GM19193 (cell line): ENCODE data around the gene RPL32.

ENCODE experiments used
- POLR2A ChIP-seq: IDR thresholded peaks from 4 replicates; pipeline ENCODE4 v1.6.1; 2011; ENCODE audit not compliant: insufficient read depth, insufficient read length; ENCODE audit errors: extremely low read depth

RPL32 gene

DNA sequence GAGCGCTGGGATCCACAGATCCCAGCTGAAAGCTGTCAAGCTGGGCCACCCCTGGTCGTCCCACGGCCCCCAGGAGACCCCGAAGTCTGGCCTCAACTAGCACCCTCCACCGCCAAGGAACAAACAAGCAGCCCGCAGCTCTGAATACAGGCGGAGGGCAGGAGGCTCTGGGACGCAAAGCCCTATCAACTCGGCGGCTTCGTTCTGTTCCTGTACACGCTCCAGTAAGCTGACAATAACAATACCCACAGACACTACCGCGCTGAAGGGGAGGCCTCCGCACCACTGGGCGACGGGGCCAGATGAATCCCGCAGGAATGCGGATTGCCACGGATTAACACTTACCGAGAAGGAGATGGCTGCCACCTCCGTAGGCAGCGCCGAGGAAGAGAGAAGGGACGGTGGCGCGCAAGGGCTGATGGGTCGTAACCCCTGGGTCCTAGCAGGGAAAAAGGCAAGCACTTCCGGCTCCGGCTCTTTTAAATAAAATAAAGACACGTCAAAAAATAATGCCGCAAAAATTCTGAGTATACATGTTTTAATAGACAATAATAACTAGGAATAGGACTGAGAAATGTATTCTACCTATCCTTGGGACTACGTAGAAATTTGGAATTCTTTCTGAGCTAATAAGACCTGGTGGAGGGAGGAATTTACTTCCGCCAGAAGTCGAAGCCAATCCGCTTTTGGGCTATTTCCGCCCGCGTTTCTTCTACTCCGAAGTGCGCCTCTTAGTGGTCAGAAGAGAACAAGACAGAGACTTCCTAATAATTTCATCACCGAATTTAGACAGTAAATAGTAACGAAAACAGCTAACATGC is at the start of gene RPL32:
TSS of gene RPL32 (minus strand) at position 417 of the 821 bp plus-strand sequence. CDS start 1,328 bp downstream, outside the sequence.
- TF ChIP-seq POLR2A, result peak; percentile 98

DNA sequence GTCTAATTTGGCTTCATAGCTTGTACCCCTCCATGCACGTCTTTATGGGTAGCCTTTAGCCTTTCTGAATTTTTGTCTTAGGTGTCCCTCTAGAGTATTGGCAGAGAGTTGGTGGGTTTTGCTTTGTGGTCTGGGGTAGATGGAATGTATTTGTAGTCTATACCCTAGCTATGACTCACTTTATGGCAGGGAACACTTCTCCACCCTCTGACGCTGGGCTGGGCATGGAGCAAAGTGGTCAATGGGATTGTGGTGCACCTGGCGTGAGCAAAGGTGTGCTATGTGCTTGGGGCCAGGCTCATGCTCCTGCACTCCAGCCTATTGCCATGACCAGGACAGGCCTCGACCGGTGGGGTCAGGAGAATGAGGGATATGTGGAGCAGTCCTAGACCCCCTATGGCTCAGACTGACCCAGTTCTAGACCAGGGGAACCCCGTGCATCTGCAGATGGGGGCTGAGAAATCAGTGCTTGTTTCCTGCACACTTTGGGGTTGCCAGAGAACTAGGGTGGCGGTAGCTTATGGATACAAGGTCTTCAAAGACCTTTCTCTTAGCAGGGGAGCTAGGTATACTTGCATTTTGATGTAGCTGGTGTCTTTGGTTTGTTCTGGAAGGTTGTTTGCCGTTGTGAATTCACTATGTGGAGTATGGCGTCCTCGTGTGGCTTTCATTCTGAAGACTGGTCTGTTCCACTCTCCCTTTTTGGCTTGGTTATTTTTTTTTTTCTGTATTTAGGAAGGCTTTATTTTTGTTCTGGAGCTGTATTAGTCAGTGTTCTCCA is 49.4 kb upstream of the RPL32 start:
- TF ChIP-seq POLR2A, result no peak

DNA sequence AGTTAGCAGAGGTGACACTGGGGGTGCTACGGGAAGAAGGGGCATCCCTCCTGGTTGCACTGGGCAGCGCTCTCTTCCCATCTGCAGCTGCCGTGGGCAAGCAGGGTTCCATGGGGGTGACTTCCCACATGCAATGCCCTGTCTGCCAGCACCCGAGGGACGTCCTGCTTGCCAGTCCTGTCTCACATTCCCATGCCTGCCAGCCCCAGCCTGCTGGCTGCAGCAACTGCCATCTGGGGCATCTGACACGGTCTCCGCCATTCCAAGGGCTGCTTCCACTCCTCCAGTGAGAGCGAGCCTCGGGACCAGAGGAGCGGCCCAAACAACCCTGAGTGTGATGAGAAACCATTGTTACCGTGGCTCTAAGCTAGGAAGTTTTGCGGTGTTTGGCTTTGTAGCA is 45.4 kb upstream of the RPL32 start:
- no peak for TF ChIP-seq POLR2A

DNA sequence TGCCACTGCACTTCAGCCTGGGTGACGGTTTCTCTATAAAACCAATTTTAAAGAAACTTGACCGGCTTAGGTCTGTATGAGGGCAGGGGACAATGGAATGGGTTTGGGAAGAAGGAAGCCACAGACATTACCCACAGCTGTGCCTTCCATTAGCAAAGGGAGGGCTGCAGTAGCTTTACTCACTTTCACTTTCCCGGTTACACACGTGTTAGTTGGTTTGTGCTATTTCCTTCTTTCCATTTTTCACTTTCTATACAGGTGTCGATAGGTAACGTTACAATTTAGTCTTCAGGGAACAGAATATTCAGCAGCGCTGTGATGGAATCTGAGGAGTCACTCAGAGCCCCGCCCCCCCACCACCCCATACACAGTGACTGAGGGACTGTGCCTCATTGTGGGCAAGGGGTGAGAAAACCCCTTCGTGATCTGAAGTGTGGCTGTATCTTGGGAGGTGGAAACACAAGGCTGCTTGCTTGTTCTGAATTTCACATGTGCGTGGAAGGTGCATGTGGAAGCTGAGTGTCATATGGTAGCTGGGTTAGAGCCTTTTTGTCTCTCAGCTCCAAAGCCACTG is 44.8 kb upstream of the RPL32 start:
- no peak for TF ChIP-seq POLR2A

DNA sequence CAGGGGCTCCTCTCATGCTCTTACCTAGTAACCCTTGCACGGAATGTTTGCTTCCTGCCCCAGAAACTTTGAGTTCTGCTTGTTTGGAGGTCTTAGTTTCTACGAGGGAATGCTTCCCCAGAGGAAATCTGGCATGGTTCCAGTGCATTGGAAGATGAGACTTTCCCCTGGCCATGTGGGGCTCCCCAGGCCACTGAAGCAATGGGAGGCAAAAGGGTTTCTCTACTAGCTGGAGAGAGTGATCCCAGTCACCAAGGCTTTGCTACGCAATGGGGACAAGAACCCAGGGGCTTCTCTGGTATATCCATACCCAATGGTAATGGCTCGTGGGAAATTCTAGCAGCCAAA is 44.2 kb upstream of the RPL32 start:
- no peak for TF ChIP-seq POLR2A

DNA sequence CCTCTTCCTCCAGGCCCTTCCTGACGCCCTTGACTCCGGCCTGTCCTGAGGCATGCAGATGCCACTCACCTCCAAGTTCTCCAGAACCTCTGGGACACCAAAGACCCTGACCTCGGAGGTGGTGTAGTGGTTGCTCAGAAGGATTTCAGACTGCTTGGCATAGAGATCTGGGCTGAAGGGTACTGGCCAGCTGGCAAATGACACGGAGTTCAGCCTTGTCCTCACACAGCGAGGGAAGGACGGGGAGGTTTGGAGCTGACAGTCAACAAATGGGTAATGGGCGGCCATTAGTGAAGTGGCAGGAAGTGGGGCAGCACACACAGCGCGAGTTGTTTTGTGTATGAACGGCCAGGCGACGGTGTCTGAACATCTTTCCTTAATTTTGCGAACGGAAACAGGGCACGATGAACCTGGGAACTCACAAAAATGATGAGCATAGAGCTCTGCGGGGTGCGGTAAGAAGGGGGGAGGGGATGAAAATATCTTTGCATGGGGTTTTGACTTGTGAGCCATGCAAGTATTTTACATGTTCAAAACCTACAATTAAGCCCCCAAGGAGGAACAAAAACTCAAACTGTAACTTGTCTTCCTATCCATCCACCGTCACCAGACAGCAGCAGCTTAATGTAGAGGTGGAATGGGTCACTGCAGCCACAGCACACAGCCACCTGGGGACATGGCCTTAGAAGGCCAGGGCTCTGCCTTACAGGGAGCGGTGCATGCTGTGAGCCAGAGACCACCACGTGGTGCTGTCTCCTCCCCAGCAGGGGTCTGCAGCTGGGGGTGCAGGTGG is 43.6 kb upstream of the RPL32 start:
- peak; percentile 47 for TF ChIP-seq POLR2A

DNA sequence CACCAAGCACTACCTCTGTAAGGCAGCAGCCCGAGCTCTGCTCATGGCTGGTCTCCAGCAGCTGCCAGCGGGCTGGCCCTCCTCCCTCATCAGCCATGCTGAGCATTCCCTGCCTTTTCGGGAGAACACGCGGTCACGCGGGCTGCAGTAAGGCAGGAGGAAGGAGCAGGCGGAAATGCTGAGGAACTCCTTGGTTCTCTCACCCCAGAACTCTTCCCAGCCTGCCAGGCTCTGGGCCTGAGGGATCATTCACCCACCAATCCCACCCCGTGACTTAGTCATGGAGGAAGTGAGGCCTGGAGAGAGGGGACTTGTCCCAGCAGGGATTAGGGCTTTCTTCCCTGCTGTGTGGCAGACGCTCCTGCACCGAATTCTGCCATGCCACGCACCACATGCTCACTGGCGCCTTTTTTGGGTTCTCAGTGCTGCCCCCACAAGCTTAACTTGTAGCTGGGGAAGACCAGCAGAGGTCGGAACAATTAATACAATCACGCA is 42.9 kb upstream of the RPL32 start:
- no peak for TF ChIP-seq POLR2A

DNA sequence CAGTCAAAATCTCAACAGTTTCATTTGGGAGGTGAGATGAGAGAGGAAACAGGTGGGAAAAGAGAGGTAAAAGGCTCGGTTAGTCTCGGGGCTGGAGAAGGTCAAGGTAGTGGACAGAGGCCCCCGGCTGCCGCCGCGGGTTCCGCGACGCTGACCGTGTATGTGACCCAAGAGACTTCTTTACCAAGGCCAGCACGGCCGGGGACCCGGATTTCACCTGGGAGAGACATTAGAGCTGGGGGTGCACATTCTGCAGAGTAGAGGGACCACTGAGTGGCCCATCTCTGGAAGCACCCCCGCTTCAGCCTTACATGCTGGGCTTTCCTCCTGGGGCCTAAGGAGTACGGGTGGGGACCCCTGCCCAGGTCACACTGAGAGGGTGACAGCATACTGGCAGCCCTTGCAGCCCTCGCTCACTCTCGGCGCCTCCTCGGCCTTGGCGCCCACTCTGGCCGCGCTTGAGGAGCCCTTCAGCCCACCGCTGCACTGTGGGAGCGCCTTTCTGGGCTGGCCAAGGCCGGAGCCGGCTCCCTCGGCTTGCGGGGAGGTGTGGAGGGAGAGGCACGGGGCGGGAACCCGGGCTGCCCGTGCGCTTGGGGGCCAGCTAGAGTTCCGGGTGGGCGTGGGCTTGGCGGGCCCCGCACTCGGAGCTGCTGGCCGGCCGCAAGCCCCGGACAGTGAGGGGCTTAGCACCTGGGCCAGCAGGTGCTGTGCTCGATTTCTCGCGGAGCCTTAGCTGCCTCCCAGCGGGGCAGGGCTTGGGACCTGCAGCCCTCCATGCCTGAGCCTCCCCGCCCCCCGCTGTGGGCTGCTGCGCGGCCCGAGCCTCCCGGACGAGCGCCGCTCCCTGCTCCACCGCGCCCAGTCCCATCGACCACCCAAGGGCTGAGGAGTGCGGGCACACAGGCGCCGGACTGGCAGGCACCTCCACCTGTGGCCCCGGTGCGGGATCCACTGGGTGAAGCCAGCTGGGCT is 41.3 kb upstream of the RPL32 start:
- no peak for TF ChIP-seq POLR2A

DNA sequence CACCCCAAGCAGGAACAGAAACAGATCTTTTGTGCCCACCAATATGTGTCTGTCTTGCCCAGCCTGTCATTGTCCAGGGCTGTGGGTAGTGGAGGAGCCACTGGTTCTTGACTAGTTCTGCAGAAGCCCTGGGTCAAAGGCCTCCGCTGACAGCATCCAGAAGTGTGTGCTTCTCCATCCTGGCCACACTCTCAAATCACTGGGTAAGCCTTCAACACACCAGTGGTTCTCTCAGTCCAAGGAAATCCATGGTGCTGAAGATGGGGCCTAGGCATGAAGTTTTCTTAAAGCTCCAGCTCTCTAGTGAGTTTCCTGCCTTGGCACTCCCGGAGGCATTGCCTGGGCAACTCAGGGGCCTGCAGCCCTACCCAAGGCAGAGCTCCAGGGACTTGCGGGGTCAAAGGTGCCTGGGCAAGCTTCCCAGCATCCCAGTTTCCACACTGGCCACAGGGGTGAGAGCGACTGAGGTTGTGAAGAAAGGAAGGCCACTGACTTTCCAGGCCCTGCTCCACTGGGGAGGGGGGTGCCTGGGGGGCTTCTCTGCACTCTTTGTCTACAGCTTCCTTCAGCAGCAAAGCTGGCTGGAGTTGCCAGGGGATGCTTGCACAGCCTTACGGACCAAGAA is 37.9 kb upstream of the RPL32 start:
- TF ChIP-seq POLR2A, result no peak

DNA sequence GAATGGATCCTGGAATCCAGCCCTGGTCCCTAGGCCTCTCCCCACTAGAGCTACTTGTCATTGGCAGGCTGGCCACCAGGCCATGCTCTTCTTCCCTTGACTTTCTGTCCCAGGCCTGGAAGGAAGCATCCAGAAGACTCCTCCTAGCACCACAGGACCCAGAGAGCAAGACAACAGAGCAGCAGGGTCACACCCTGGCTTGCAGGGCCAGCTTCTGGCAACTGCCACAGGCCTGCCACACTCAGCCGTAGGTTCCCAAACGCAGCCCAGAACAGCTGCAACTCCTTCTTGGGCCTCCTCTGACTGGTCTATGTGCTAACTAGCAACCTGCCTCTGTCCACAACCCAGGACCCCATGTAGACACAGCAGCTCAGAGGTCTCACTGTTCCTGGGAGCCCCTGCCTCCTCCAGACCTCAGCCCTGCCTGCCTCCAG is 36.8 kb upstream of the RPL32 start:
- TF ChIP-seq POLR2A, result no peak

DNA sequence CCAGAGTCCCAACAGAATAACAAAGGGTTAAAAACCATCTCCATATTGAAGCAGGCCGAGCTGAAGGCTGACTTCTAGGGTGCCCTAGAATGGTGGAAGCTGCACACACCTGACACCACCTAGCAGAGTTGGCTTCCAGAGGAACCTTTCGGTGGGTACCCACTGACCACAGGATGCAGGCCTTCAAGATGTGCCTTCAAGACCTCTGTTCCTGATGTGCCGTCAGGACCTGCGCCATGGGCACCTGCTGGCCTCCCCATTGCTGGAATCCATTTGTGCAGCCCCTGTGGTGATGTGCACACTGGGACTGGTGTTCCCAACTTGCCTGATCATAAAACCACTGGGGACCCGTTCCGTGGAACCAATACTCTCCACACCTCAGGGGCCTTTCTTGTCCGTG is 35.7 kb upstream of the RPL32 start:
- TF ChIP-seq POLR2A, result no peak

DNA sequence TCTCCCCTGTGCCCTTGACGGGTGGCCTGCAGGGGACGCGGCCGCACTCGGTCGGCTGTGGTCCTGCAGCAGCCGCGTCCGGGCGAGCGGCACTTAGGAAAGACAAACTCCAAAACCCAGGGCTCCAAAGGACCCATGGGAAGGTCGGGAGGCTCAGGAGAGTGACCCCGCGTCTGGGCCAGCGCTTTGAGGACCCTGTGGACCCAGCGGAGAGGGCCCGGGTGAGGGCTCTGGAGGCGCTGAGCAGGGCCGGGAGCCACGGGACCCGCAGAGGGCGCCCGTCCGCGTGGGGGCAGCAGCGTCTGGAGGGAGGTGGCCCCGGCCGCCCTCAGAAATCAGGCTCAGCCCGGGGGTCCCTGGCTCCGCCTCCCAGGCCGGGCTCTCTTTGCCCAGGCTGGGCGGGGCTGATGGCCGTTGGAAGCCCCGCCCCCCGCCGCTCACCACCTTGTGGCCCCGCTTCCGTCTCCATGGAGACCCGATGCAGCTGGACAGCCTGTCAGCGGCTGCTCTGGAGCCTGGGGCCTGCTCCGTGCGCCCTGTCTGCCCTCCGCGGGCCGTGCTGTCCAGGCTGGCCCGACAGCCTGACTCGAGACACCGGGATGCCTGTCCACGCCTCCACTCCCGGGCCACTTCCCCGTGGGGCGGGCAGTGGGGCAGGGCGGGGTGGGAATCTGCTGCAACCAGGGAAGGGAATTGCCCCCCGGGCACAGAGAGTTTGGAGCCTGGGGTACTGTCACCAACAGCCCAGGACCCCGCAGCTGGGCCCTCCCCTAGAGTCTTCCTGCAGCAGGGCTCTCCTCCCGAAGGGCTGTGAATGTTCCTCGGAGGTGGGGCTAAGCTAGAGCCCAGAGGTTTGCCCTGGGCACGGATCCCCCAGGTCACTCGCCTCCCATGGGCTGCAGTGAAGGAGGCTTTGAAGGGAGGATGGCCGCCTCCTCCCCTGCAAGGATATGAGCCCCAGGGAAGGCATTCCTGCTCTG is 34.8 kb upstream of the RPL32 start:
- TF ChIP-seq POLR2A, result no peak
